ENCODE results near the gene CLEC16A.

CLEC16A gene

DNA sequence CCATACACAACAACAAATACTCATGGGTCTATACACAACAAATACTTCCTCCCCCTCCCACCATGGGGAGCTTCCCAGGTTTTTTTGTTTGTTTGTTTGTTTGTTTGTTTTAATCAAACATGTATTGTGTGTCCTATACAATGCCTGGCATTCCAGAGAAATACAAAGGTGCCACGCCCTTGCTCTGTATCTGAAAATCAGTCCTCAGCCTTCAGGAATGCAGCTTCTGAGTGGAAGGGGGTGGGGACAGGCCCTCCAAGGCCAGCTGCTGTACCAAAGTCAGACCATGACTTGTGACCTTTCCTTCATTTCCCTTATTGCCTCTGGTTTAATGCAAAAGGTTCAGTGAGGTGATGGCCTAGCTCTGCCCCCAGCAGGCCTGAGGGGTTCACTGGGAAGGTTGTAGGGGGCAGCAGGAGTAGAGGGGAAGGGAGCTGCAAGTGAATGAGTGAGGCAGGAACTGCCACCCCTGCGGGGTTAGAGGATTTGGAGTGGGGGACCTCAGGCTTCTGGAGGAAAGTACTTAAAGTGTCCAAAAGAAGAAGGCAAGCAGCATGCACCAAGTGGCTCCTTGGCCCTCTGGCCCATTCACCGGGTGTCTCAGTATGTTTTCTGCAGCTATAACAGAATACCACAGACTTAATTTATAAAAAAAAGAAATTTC is 105.2 kb downstream of the CLEC16A start:
- Mint-ChIP-seq H3K36me3 (peaks cover 74% of the 10 kb centered on the region), H3K4me3 (no peak overlapping the region), H3K27me3 (no peaks in the 10 kb centered on the region), H3K27ac (peak overlapping the region; percentile 82), H3K9me3 (no peaks in the 10 kb centered on the region), H3K4me1 (peaks cover 38% of the 10 kb centered on the region)
- no peak for ATAC-seq

DNA sequence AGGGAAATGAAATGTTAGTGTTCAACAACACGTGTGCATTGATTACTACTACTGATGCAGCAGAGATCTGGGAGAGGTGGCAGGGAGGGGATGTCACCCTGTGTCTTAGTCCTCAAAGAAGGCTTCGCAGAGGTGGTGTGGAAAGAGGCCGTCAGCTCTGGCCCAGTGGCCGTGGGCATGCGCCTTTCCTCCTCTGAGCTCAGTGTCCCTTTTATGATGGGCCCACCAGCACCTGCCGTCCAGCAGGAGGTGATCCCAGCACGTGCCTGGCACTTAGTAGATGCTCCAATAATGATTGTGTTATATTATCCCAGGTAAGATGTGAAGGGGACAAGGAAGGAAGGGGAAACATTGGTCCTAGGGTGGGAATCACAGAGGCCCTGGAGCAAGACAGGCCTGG is 106.2 kb downstream of the CLEC16A start:
- peaks cover 84% of the 10 kb centered on the region for H3K36me3 Mint-ChIP-seq

DNA sequence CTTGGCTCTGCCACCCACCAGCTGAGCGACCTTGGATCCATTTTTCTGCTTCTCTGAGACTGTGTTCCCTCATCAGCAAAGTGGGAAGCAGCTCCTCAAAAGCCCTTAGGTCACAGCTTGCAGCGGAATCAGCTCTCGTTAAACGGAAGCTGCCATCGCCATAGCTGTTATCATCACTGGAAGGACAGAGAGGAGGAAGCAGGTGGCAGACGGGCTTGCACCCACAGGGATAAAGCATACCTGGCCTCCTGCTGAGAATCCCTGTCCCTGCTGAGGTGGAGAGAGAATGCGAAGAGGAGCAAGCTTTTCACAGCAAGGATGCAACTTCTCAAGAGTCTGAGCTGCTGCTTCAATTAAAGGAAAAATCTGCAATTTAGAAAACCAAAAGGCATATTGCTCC is 106.6 kb downstream of the CLEC16A start:
- Mint-ChIP-seq H3K4me3 (no peak overlapping the region), H3K27me3 (no peaks in the 10 kb centered on the region), H3K4me1 (peaks cover 48% of the 10 kb centered on the region), H3K27ac (peak overlapping the region; percentile 82), H3K9me3 (no peaks in the 10 kb centered on the region), H3K36me3 (peaks cover 88% of the 10 kb centered on the region)
- ATAC-seq = no peak

More for the DNA sequence above, 106.2 kb downstream of the CLEC16A start:
- no peaks in the 10 kb centered on the region for H3K9me3 Mint-ChIP-seq
- ATAC-seq = no peak
- peaks cover 45% of the 10 kb centered on the region for H3K4me1 Mint-ChIP-seq
- no peak overlapping the region for H3K4me3 Mint-ChIP-seq
- H3K27ac Mint-ChIP-seq = peak overlapping the region; percentile 82
- H3K27me3 Mint-ChIP-seq = no peaks in the 10 kb centered on the region

DNA sequence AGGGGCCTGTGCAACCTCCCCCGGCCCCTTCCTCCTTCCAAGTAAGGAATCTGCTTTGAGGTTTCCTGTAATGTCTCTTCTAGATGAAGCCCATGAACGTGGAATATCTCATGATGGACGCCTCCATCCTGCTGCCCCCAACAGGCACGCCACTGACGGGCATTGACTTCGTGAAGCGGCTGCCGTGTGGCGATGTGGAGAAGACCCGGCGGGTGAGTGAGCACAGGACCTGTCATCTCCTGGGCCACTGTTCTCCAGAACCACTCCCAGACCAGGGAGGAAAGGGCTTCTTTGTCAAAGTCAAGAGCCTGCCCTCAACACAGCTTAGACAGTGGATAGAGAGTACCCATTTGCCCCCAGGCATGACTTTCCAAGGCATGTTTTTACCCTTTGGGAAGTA is 107.1 kb downstream of the CLEC16A start:
- no peaks in the 10 kb centered on the region for H3K27me3 Mint-ChIP-seq
- H3K36me3 Mint-ChIP-seq = peaks cover 89% of the 10 kb centered on the region
- H3K4me1 Mint-ChIP-seq = peaks cover 52% of the 10 kb centered on the region
- no peak overlapping the region for H3K4me3 Mint-ChIP-seq
- H3K27ac Mint-ChIP-seq = peak overlapping the region; percentile 82
- ATAC-seq = no peak
- H3K9me3 Mint-ChIP-seq = no peaks in the 10 kb centered on the region

DNA sequence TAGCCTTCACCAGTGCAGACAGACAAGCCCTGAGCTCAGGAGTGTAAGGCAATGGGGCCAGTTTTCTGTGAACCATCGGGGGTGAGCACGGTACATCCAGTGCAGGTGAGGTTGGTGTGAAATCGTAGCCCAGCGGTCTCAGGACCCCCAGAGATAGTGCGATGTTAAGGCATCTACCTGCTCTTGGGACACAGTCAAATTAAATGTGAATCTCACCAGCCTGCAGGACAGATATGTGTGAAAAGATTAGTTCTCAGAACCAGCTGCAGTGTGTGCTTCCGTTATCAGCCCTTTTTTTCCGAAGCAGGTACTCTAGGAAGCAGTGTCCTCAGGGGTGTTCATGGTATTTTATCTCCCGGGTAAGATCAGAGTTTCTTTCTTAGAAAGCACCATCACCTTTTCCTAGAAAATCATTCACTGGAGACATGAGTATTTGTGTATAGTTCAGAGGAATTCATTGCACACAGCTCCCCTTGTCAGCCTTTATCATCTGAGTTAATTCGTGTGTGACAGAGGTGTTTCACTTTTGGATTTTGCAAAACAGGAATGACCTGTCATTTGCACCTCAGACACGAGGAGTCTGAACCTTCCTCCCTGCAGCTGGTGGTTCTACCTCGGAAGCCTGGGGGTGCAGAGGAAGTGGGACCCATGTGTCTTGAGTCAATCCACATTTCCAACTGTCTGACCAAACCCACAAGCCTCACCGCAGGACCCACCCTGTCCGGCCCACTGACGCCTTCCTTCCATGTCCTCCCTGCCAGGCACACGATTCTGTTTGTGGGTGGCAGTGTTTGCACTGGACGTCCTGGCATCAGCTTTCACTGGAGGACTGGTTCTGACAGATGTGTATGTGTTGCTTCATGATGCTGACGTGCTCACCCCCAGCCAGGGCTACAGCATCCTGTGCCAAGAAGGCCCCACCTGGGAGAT is 107.8 kb downstream of the CLEC16A start:
- H3K27me3 Mint-ChIP-seq = no peaks in the 10 kb centered on the region
- peak overlapping the region; percentile 12 for H3K4me3 Mint-ChIP-seq
- peaks cover 89% of the 10 kb centered on the region for H3K36me3 Mint-ChIP-seq
- peak; percentile 94 for ATAC-seq
- H3K4me1 Mint-ChIP-seq = peaks cover 52% of the 10 kb centered on the region
- H3K9me3 Mint-ChIP-seq = no peaks in the 10 kb centered on the region
- peak overlapping the region; percentile 82 for H3K27ac Mint-ChIP-seq

DNA sequence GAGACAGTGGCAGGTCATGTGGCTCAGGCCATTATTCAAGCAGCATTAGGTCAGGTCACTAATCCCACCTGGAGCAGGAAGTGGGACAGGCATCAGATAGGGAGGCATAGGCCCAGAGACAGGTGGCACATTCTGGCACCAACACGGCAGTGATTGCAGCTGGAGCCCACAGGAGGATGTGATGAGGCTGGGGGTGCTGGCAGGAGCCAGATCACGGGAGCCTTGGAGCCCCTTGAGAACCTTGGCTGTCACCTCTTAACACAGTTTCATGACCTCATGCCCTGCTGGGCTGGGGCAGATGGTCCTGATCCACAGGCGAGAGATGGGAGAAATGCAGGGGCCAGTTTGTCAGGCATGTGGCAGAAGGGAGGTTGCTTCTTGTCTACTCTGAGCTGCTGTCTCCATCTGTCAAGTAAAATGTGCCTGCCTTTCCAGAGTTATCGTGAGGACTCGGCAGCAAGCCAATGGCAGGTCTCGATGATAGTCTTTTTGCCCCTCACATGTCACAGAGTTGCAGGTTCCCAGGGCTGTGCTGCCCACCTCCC is 109.6 kb downstream of the CLEC16A start:
- H3K4me1 Mint-ChIP-seq = peaks cover 52% of the 10 kb centered on the region

DNA sequence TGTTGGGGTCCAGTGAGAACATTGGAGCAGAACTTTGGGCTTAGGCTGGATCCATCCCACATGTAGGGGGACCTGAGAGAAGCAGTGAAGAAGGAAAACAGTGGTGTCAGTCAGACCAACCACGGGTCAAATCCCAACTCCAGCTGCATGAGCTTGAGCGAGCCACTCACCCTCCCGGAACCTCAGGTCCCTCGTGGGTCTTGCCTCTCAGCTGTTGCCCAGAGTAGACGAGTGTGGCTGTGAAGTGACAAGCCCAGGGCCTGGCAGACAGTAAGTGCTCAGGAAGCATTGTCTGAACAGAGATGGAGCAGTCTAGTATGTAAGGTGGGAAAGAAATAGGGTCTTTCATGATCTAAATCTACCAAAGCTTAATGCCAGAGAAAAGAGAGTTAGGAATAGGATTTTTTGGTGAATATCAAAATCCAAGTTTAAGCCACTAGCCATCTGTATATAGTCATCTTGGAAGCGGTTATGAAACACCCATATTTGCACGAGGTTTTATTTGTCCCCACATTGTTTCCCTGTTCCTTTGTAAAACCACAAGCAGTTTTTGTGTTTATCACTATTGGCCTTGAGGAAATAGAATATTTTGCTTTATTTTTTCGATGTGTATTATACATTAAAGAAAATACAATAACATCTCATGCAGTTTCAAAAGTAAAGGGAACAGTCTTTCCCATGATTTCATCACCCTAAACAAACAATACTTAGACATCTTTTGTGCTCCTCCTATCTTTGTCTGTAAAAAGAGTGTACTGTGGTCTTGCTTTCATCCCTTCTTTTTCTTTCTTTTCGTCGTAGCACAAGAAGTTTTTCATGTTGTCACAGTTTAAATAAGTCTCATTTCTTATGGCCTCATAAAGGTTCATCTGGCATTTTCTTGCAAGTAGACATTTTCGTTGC is 112.0 kb downstream of the CLEC16A start:
- Mint-ChIP-seq H3K9me3 (no peaks in the 10 kb centered on the region), H3K36me3 (peaks cover 79% of the 10 kb centered on the region), H3K4me3 (no peak overlapping the region), H3K27me3 (no peaks in the 10 kb centered on the region), H3K4me1 (peaks cover 42% of the 10 kb centered on the region), H3K27ac (peak overlapping the region; percentile 55)
- no peak for ATAC-seq

More for the DNA sequence above, 109.6 kb downstream of the CLEC16A start:
- no peak overlapping the region for H3K4me3 Mint-ChIP-seq
- H3K9me3 Mint-ChIP-seq = no peaks in the 10 kb centered on the region
- H3K27ac Mint-ChIP-seq = peak overlapping the region; percentile 82
- peaks cover 76% of the 10 kb centered on the region for H3K36me3 Mint-ChIP-seq
- ATAC-seq = no peak
- no peaks in the 10 kb centered on the region for H3K27me3 Mint-ChIP-seq

DNA sequence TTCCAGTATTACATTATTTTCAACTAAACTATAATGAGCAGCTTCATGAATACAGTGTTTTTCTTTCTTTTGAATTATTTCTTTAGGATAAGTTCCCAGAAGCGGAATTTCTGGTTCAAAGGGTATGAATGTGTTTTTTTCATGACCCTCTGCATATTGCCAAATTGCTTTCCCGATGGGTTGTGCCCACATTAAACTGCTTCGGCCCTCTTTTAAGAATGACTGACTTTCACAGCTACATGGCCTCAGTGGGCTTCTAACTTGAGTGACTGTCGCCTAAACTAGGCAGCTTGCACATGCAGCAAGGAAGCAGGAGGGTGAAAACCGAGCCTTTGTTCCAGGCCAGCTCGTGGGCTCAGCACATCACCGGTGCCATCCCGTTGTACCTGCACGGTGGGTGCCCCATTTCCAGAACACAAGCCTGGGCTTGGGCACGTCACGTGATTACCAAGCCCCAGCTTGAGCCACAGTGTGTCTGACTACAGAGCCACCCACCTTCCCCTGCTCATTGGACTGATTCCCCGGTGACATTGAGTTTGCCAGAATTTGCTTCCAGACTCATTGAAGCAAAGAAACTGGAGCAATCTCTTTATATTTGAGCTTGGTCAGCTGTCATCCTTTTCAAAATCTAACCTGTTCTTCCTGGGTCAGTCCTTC is 112.8 kb downstream of the CLEC16A start:
- H3K27ac Mint-ChIP-seq = peak overlapping the region; percentile 55
- H3K4me3 Mint-ChIP-seq = no peak overlapping the region
- H3K9me3 Mint-ChIP-seq = no peaks in the 10 kb centered on the region
- no peak for ATAC-seq
- peaks cover 34% of the 10 kb centered on the region for H3K4me1 Mint-ChIP-seq
- peaks cover 84% of the 10 kb centered on the region for H3K36me3 Mint-ChIP-seq
- no peaks in the 10 kb centered on the region for H3K27me3 Mint-ChIP-seq

DNA sequence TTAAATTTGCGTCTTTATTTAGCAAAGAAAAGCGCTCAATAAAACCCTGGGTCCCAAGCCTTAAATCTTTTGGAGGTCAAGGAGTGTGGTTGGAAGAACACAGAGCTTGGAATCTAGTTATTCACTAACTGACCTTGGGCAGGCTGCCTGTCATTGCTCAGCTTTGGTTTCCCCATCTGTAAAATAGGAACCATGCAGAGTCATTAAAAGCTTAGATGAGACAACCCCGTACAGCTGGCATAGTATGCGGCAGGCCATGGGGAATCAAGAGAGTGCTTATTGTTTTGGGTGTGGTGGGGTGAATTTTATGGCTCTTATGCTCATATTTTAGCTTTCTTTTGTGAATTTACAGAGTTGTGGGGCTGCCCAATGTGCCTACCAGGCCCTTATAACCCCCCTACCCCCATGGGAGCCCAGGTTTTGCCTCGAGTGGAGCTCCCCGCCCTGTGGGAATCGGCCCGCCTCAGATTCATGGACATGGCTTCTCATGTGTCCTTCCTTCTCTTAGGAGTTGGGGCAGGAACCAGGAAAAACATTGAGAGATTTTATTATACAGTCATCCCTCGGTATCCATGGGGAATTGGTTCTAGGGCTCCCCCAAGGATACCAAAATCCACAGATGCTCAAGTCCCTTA is 113.5 kb downstream of the CLEC16A start:
- Mint-ChIP-seq H3K27me3 (no peaks in the 10 kb centered on the region), H3K4me3 (no peak overlapping the region), H3K27ac (no peak overlapping the region), H3K4me1 (peaks cover 27% of the 10 kb centered on the region), H3K9me3 (no peaks in the 10 kb centered on the region), H3K36me3 (peaks cover 82% of the 10 kb centered on the region)
- ATAC-seq = no peak

DNA sequence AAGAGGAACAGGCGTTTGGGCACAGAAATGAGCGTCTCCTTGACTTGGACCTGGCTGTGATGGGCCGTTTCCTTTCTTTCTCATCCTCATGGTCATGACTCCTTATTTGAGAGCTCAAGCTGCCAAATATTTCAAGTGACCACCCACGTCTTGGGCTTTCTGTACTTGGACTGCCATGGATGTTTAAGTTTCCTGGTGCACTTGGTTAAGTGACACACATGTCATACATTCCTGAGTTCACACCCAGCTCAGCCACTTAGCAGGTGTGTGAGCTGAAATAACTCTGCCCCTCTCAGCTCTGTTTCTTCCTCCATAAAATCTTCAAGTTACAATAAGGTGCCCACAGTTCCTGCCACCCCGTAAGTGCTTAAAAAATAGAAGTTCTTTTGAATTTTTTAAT is 114.5 kb downstream of the CLEC16A start:
- peaks cover 82% of the 10 kb centered on the region for H3K36me3 Mint-ChIP-seq

DNA sequence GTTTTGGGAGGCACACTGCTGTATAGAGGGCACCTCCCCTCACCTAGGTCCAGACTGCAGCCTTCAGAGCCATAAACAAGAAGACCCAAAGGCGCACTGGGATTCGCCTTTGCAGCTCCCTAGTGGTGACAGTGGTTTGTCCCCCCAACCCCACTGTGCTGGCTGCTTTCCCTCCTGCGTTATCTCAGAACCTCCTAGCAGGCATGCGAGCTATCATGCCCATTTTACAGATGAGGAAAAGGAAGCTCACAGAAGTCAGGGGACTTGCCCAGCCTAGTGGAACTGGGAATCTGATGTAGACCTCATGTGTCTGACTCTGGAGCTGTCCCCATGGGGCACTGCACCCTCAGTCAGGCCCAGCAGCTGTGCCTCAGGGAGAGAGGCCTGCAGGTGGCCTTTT is 115.2 kb downstream of the CLEC16A start:
- no peaks in the 10 kb centered on the region for H3K27me3 Mint-ChIP-seq
- peaks cover 13% of the 10 kb centered on the region for H3K4me1 Mint-ChIP-seq
- H3K4me3 Mint-ChIP-seq = no peak overlapping the region
- no peak overlapping the region for H3K27ac Mint-ChIP-seq
- no peaks in the 10 kb centered on the region for H3K9me3 Mint-ChIP-seq
- peaks cover 80% of the 10 kb centered on the region for H3K36me3 Mint-ChIP-seq
- ATAC-seq = no peak

More for the DNA sequence above, 114.5 kb downstream of the CLEC16A start:
- Mint-ChIP-seq H3K9me3 (no peaks in the 10 kb centered on the region), H3K4me1 (peaks cover 18% of the 10 kb centered on the region), H3K27me3 (no peaks in the 10 kb centered on the region), H3K27ac (no peak overlapping the region), H3K4me3 (no peak overlapping the region)
- ATAC-seq = no peak

DNA sequence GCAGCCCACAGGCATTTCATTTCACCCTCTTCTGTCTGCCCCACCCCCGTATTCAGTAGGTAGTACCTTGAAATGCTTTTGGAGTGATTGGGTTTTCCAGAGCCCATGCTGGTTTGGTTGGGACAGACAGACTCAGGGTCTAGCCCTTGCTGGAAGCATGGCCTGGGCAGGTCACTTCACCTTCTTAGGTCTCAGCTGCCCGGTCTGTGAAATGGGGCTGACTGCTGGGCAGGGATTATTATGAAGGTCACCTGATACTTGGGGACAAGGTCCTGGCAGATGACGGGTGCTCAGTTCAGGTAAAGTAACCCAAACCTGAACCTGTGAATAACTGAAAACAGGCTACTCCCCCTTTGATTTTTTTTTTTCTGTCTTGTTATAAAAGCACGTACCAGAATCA is 116.0 kb downstream of the CLEC16A start:
- Mint-ChIP-seq H3K4me1 (peaks cover 7% of the 10 kb centered on the region), H3K27ac (peak overlapping the region; percentile 50), H3K36me3 (peaks cover 78% of the 10 kb centered on the region), H3K4me3 (no peak overlapping the region), H3K27me3 (no peaks in the 10 kb centered on the region), H3K9me3 (no peaks in the 10 kb centered on the region)
- ATAC-seq = no peak

DNA sequence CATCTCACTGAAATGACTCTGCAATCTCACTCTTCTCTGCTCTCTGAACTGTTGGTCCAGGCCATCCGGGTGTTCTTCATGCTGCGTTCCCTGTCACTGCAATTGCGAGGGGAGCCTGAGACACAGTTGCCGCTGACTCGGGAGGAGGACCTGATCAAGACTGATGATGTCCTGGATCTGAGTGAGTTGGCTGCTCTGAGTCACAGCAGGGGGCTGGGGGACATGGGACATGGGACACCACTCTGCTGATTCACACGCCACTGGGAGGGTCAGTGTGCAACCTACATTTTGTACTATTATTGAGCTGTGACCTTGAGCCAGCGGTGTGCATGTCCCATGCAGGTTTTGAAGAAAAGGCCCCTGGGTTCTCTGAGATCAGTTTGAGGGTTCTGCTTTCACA is 116.5 kb downstream of the CLEC16A start:
- Mint-ChIP-seq H3K4me1 (peaks cover 4% of the 10 kb centered on the region), H3K4me3 (no peak overlapping the region), H3K27ac (peak overlapping the region; percentile 50), H3K27me3 (no peaks in the 10 kb centered on the region), H3K36me3 (peaks cover 78% of the 10 kb centered on the region), H3K9me3 (no peaks in the 10 kb centered on the region)
- ATAC-seq = no peak
